Neural crest cell (in vitro differentiated cells): Measurements from ENCODE around the gene DISC1. TPM values are rescaled to one million over a fixed set of nuclear protein-coding genes. Genes with fewer than 3 reads are reported as not detected.
"Not testable (repeated sequence)": the region's sequence is repeated elsewhere in the genome, so short reads cannot be mapped to it uniquely, and the experiment has no call there.

Source experiments
- DNase-seq: peaks from one replicate; pipeline ENCODE4 v3.0.0; 2021; ENCODE audit warnings: low read depth, mixed read lengths, low spot score
- H3K27ac Mint-ChIP-seq: one replicate; pipeline ENCODE4 v1.8.0; 2021; ENCODE audit warnings: mild to moderate bottlenecking, mixed read lengths; ENCODE audit not compliant: unreplicated experiment
- H3K27me3 Mint-ChIP-seq: 2 replicates; pipeline ENCODE4 v1.8.0; 2021; ENCODE audit warnings: low read depth, mild to moderate bottlenecking, mixed read lengths
- H3K36me3 Mint-ChIP-seq: 2 replicates; pipeline ENCODE4 v1.8.0; 2021; ENCODE audit warnings: low read depth, mild to moderate bottlenecking, mixed read lengths
- H3K4me1 Mint-ChIP-seq: 2 replicates; pipeline ENCODE4 v1.8.0; 2021; ENCODE audit warnings: mixed read lengths
- H3K4me3 Mint-ChIP-seq: one replicate; pipeline ENCODE4 v1.8.0; 2021; ENCODE audit warnings: mild to moderate bottlenecking, mixed read lengths
- H3K9me3 Mint-ChIP-seq: 2 replicates; pipeline ENCODE4 v1.8.0; 2021; ENCODE audit warnings: mixed read lengths
- total RNA-seq: library from RNA; stranded (reverse); gene quantifications from 2 replicates; pipeline ENCODE4 v1.2.1, GENCODE V29; 2021
- TF ChIP-seq, protein P1 (sequence below): fragments of 200-600 bp; sonication (generic); conservative IDR thresholded peaks from 2 replicates; pipeline ENCODE4 v1.5.0; 2021; ENCODE audit warnings: antibody characterized with exemption, mild to moderate bottlenecking

The DISC1 gene
- total RNA-seq, 1 donor from 2014 or later, result 13.7 TPM

DNA sequence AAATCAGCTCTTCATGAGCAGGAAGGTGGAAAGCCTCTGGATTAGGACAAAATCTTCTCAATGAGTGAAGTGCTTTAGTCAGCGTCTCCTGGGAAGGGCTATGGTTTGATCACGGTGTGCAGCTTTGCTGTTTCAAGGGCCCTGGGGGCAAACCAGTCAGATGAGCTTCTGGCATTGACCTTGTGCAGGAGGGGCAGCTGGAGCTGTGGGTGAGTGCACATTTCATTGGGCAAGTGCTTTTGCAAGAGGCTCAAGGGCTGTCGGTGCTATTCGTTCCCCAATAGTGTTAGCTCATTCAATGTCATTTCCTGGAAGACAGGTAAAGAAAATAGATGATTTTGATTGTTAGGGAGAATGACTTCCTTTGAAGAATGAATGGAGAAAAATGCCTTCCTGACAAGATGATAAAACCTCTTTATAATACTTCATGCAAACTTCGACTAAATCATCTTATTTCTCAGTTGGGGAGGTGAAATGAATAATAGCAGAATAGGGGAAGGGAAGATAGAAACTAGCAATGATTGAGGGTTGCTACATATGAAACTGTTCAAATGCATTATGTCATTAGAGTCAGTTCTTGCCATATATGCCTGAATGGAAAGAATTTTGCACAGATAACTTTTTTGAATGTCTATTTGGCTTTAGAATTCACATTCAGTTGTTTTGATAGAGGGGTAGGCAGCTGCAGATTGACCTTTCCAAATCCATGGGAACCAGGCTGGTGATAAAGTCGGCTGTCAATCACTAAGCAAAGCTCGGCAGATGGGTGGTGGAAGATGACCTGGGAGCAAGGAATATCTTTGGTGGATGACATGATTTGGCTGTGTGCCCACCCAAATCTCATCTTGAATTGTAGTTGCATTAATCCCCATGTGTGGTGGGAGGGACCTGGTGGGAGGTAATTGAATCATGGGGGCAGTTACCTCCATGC is 12.9 kb upstream of the DISC1 start:
- no peak overlapping the region for H3K27ac Mint-ChIP-seq
- no peak for DNase-seq
- H3K27me3 Mint-ChIP-seq, result peaks cover 7% of the 10 kb centered on the region
- TF ChIP-seq, protein P1, sequence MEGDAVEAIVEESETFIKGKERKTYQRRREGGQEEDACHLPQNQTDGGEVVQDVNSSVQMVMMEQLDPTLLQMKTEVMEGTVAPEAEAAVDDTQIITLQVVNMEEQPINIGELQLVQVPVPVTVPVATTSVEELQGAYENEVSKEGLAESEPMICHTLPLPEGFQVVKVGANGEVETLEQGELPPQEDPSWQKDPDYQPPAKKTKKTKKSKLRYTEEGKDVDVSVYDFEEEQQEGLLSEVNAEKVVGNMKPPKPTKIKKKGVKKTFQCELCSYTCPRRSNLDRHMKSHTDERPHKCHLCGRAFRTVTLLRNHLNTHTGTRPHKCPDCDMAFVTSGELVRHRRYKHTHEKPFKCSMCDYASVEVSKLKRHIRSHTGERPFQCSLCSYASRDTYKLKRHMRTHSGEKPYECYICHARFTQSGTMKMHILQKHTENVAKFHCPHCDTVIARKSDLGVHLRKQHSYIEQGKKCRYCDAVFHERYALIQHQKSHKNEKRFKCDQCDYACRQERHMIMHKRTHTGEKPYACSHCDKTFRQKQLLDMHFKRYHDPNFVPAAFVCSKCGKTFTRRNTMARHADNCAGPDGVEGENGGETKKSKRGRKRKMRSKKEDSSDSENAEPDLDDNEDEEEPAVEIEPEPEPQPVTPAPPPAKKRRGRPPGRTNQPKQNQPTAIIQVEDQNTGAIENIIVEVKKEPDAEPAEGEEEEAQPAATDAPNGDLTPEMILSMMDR, result no peak
- H3K9me3 Mint-ChIP-seq, result no peaks in the 10 kb centered on the region
- H3K4me1 Mint-ChIP-seq, result peaks cover 9% of the 10 kb centered on the region
- no peak overlapping the region for H3K4me3 Mint-ChIP-seq
- no peaks in the 10 kb centered on the region for H3K36me3 Mint-ChIP-seq

DNA sequence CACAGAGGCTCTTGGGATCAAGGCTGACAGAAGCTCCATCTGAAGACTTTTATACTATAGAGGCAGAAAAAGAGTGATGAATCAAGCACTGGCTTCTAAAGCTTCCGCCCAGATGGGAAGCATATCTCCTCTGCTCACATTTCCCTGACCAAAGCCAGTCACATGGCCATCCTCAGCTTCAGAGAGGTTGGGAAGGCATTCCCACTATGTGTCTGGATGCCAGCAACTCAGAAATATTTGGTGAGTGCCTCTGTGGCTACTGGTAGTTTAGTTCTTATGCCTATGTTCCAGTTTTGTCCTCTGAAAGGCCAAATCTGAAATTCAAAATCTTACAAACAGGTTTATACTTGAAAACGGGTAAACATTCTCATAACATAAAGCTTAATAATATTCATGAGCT is 9.9 kb upstream of the DISC1 start:
- Mint-ChIP-seq H3K27me3 (no peaks in the 10 kb centered on the region), H3K36me3 (no peaks in the 10 kb centered on the region), H3K4me3 (no peak overlapping the region), H3K4me1 (peaks cover 13% of the 10 kb centered on the region), H3K27ac (no peak overlapping the region), H3K9me3 (no peaks in the 10 kb centered on the region)
- DNase-seq, result no peak
- TF ChIP-seq, protein P1, result no peak

DNA sequence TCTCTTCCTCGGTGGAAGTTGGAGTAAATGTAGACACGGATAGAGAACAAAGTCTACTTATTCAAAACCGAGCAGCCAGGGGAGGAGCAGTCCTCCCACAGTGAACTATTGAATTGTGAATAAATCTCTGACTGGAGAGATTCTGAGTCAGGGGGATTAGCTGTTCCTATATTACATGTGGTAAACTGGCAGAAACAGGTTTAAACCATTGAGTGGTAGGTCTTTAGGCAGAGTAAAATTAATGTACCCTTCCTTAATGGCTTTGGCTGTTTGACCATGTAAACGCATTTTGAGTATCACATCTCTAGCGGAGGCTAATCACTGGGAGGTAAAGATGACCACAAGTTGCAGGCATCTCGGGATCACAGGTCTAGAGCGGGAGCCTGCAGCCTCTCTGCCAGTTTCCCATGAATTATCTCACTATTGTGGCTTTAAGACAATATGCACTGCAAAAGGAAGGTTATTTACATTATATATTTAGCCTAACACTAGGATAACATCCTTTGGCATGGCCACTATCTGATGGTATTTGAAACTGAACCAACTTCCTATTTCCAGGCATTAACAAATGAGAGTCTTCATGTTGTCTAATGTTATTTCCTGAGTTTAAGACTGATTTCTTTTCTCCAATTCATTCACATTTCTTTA is 7.9 kb upstream of the DISC1 start:
- no peak overlapping the region for H3K27ac Mint-ChIP-seq
- TF ChIP-seq, protein P1, result no peak
- H3K36me3 Mint-ChIP-seq, result no peaks in the 10 kb centered on the region
- no peaks in the 10 kb centered on the region for H3K27me3 Mint-ChIP-seq
- no peak for DNase-seq
- peaks cover 19% of the 10 kb centered on the region for H3K4me1 Mint-ChIP-seq
- no peak overlapping the region for H3K4me3 Mint-ChIP-seq
- peaks cover 4% of the 10 kb centered on the region for H3K9me3 Mint-ChIP-seq

DNA sequence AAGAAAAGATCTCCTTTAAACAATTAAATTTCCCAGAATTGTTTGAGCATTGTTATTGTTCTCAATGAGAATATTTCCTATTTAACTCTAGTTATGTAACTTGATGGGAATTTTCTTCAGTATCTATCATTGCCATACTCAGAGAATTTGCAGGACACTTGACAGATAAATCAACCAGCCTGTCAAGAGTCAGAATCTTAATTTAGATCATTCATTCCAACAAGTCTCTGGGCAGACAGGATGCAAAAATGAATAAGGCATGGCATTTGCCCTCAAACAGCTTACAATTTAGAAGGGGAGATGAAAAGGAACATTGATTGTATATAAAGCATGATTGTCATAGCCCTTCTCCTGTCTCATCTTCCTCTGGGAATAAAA is 7.3 kb upstream of the DISC1 start:
- no peak for DNase-seq
- peaks cover 4% of the 10 kb centered on the region for H3K9me3 Mint-ChIP-seq
- no peak overlapping the region for H3K27ac Mint-ChIP-seq
- H3K4me3 Mint-ChIP-seq, result no peak overlapping the region
- TF ChIP-seq, protein P1, result no peak
- H3K36me3 Mint-ChIP-seq, result no peaks in the 10 kb centered on the region
- H3K4me1 Mint-ChIP-seq, result peaks cover 19% of the 10 kb centered on the region
- H3K27me3 Mint-ChIP-seq, result no peaks in the 10 kb centered on the region

DNA sequence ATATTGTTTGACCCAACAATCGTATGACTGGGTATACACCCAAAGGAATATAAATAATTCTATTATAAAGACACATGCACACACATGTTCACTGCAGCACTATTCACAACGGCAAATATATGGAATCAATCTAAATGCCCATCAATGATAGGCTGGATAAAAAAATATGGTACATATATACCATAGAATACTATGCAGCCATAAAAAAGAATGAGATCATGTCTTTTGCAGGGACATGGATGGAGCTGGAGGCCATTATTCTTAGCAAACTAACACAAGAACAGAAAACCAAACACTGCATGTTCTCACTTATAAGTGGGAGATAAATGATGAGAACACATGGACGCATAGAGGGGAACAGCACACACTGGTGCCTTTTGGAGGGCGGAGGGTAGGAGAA is 1.5 kb upstream of the DISC1 start:
- not testable (repeated sequence) for H3K27ac Mint-ChIP-seq, H3K27me3 Mint-ChIP-seq, H3K9me3 Mint-ChIP-seq, H3K36me3 Mint-ChIP-seq, DNase-seq
- Mint-ChIP-seq H3K4me1 (peaks cover 30% of the 10 kb centered on the region), H3K4me3 (peak overlapping the region; percentile 78)
